ENCODE results near the gene WDR62. TPM values are rescaled to one million over a fixed set of nuclear protein-coding genes. Genes with fewer than 3 reads are reported as not detected.
"Not testable (repeated sequence)": the region's sequence is repeated elsewhere in the genome, so short reads cannot be mapped to it uniquely, and the experiment has no call there.

WDR62 gene
- polyA plus RNA-seq, 4 donors = 0.22 to 5.0 (median 1.4) TPM

DNA sequence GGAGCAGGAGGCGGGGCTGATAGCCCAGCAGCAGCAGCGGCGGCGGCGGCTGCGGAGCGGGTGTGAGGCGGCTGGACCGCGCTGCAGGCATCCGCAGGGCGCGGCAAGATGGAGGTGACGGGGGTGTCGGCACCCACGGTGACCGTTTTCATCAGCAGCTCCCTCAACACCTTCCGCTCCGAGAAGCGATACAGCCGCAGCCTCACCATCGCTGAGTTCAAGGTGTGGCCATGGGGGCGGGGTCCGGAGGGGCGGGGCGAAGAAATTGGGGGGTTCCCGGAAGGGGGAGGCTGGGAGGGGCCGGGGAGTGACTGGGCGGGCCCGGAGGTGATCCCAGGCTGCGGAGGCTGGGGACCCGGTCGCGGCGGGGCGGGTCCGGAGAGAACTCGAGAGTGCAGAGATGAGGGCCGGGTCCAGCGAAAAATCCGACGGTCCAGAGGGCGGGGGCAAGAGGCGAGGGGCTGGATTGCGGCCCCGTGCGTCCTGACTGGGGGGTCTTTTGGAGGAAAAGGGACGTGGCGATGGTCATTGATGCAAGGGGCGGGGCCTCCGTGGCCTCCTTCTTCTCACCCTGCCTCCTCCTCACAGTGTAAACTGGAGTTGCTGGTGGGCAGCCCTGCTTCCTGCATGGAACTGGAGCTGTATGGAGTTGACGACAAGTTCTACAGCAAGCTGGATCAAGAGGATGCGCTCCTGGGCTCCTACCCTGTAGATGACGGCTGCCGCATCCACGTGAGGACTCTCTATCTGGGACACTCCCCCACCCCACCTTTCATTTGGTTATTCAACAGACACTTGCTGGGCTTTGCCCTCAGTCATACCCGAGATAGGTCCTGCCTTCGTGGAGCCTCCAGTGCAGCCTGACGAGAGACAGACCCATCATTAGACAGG lies 61.0 kb downstream of the WDR62 start, which contains the start of gene TBCB:
Gene TBCB (plus strand): TSS at position 16 of the 891 bp plus-strand sequence. CDS start 93 bp downstream, at position 109.
- Histone ChIP-seq H3K27ac (ENCODE audit: low read depth in 1 of 3, low read length in 2 of 3) (peak within 1 kb of the TSS; percentile 77 to 91 (median 89)), H3K9me3 (ENCODE audit: control insufficient read depth in 2 of 2, insufficient read depth in 1 of 2, low read depth in 1 of 2, low read length in 1 of 2) (no peaks in the 10 kb centered on the region), H3K27me3 (ENCODE audit: control insufficient read depth in 3 of 3, insufficient read depth in 3 of 3, low read length in 3 of 3) (no peaks in the 10 kb centered on the region), H3K36me3 (ENCODE audit: control insufficient read depth in 3 of 3, insufficient read depth in 2 of 3, low read depth in 1 of 3, low read length in 3 of 3) (peaks cover 0 to 57% (median 2%) of the 10 kb centered on the region in 3 donors), H3K4me1 (ENCODE audit: control insufficient read depth in 3 of 3, insufficient read depth in 2 of 3, low read depth in 1 of 3, low read length in 2 of 3) (peaks cover 2 to 11% (median 3%) of the 10 kb centered on the region in 3 donors), H3K4me3 (ENCODE audit: low read depth in 1 of 3, low read length in 3 of 3) (peak within 1 kb of the TSS; percentile 59 to 94 (median 75))
- FAIRE-seq = no peak
- 3 to 5% (median 4%) methylated on average over 48 to 59 of the region's 59 CpGs for WGBS, 3 donors
- DNase-seq = peak in 1 of 2 donors; percentile 81

- H3K36me3 ChIP-seq (ENCODE audit: control insufficient read depth in 3 of 3, insufficient read depth in 2 of 3, low read depth in 1 of 3, low read length in 3 of 3) = peaks cover 0 to 56% (median 2%) of the 10 kb centered on the region in 3 donors
- peak overlapping the region in 1 of 3 donors; percentile 89 for H3K27ac ChIP-seq (ENCODE audit: low read depth in 1 of 3, low read length in 2 of 3)
- H3K4me3 ChIP-seq (ENCODE audit: low read depth in 1 of 3, low read length in 3 of 3) = peak overlapping the region in 2 of 3 donors; percentile 59 to 75
- H3K4me1 ChIP-seq (ENCODE audit: control insufficient read depth in 3 of 3, insufficient read depth in 2 of 3, low read depth in 1 of 3, low read length in 2 of 3) = peaks cover 2 to 11% (median 3%) of the 10 kb centered on the region in 3 donors
- WGBS, 3 donors = 82 to 93% (median 90%) methylated on average over 1 of the region's 1 CpG
- FAIRE-seq (no peak), DNase-seq (no peak)
- H3K27me3 ChIP-seq (ENCODE audit: control insufficient read depth in 3 of 3, insufficient read depth in 3 of 3, low read length in 3 of 3) = no peaks in the 10 kb centered on the region
- H3K9me3 ChIP-seq (ENCODE audit: control insufficient read depth in 2 of 2, insufficient read depth in 1 of 2, low read depth in 1 of 2, low read length in 1 of 2) = no peaks in the 10 kb centered on the region
Measured at GRCh38 chr19:36116344-36116637, 61.6 kb downstream of the WDR62 start.

- FAIRE-seq = no peak
- Histone ChIP-seq H3K4me1 (ENCODE audit: control insufficient read depth in 3 of 3, insufficient read depth in 2 of 3, low read depth in 1 of 3, low read length in 2 of 3) (peaks cover 0 to 4% (median 2%) of the 10 kb centered on the region in 3 donors), H3K27me3 (ENCODE audit: control insufficient read depth in 3 of 3, insufficient read depth in 3 of 3, low read length in 3 of 3) (no peaks in the 10 kb centered on the region), H3K36me3 (ENCODE audit: control insufficient read depth in 3 of 3, insufficient read depth in 2 of 3, low read depth in 1 of 3, low read length in 3 of 3) (peaks cover 1 to 59% (median 10%) of the 10 kb centered on the region in 3 donors), H3K4me3 (ENCODE audit: low read depth in 1 of 3, low read length in 3 of 3) (no peak overlapping the region), H3K27ac (ENCODE audit: low read depth in 1 of 3, low read length in 2 of 3) (no peak overlapping the region), H3K9me3 (ENCODE audit: control insufficient read depth in 2 of 2, insufficient read depth in 1 of 2, low read depth in 1 of 2, low read length in 1 of 2) (no peaks in the 10 kb centered on the region)
- 87 to 93% (median 90%) methylated on average over 26 of the region's 26 CpGs for WGBS, 3 donors
- DNase-seq = peak in 1 of 2 donors; percentile 44
Measured at GRCh38 chr19:36120092-36120983, 65.6 kb downstream of the WDR62 start.

DNA sequence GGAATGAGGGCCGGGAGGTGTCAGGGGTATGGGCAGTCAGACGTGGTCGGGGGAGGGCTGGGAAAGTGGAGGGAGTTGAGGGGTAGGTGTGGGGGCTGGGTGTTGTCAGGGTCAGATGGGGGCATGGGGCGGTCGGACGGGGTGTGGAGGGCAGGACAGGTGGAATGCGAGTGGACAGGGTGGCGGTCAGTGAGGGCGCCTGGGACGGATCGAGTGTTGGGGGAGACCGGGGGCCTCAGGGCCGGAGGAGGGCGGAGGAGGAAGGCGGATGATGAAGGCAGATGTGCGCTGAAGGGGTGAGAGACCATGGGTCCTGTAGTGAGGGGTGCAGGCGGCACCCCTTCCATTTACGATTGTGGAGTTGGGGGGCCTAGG lies 66.3 kb downstream of the WDR62 start:
- Histone ChIP-seq H3K4me1 (ENCODE audit: control insufficient read depth in 3 of 3, insufficient read depth in 2 of 3, low read depth in 1 of 3, low read length in 2 of 3) (peaks cover 0 to 3% (median 2%) of the 10 kb centered on the region in 3 donors), H3K36me3 (ENCODE audit: control insufficient read depth in 3 of 3, insufficient read depth in 2 of 3, low read depth in 1 of 3, low read length in 3 of 3) (peaks cover 6 to 64% (median 10%) of the 10 kb centered on the region in 3 donors), H3K4me3 (ENCODE audit: low read depth in 1 of 3, low read length in 3 of 3) (no peak overlapping the region), H3K27ac (ENCODE audit: low read depth in 1 of 3, low read length in 2 of 3) (no peak overlapping the region), H3K27me3 (ENCODE audit: control insufficient read depth in 3 of 3, insufficient read depth in 3 of 3, low read length in 3 of 3) (no peaks in the 10 kb centered on the region), H3K9me3 (ENCODE audit: control insufficient read depth in 2 of 2, insufficient read depth in 1 of 2, low read depth in 1 of 2, low read length in 1 of 2) (no peaks in the 10 kb centered on the region)
- no peak for FAIRE-seq
- no peak for DNase-seq
- 94 to 96% (median 96%) methylated on average over 18 of the region's 18 CpGs for WGBS, 3 donors

- DNase-seq (no peak), FAIRE-seq (no peak)
- Histone ChIP-seq H3K27me3 (ENCODE audit: control insufficient read depth in 3 of 3, insufficient read depth in 3 of 3, low read length in 3 of 3) (no peaks in the 10 kb centered on the region), H3K9me3 (ENCODE audit: control insufficient read depth in 2 of 2, insufficient read depth in 1 of 2, low read depth in 1 of 2, low read length in 1 of 2) (no peaks in the 10 kb centered on the region), H3K36me3 (ENCODE audit: control insufficient read depth in 3 of 3, insufficient read depth in 2 of 3, low read depth in 1 of 3, low read length in 3 of 3) (peaks cover 6 to 61% (median 10%) of the 10 kb centered on the region in 3 donors), H3K27ac (ENCODE audit: low read depth in 1 of 3, low read length in 2 of 3) (no peak overlapping the region), H3K4me1 (ENCODE audit: control insufficient read depth in 3 of 3, insufficient read depth in 2 of 3, low read depth in 1 of 3, low read length in 2 of 3) (no peaks in the 10 kb centered on the region), H3K4me3 (ENCODE audit: low read depth in 1 of 3, low read length in 3 of 3) (no peak overlapping the region)
- 90 to 92% (median 90%) methylated on average over 49 of the region's 49 CpGs for WGBS, 3 donors
Measured at GRCh38 chr19:36121486-36122124, 66.9 kb downstream of the WDR62 start.

DNA sequence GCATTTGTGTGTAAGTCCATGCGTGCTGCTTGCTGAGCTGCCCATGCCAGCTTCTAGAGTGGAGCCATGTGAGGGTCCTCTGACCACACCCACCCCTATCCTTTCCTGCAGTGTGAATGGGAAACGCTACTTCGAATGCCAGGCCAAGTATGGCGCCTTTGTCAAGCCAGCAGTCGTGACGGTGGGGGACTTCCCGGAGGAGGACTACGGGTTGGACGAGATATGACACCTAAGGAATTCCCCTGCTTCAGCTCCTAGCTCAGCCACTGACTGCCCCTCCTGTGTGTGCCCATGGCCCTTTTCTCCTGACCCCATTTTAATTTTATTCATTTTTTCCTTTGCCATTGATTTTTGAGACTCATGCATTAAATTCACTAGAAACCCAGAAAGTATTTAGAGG lies 70.9 kb downstream of the WDR62 start:
- Histone ChIP-seq H3K9me3 (ENCODE audit: control insufficient read depth in 2 of 2, insufficient read depth in 1 of 2, low read depth in 1 of 2, low read length in 1 of 2) (peaks cover 0 to 10% of the 10 kb centered on the region in 2 donors), H3K27ac (ENCODE audit: low read depth in 1 of 3, low read length in 2 of 3) (no peak overlapping the region), H3K27me3 (ENCODE audit: control insufficient read depth in 3 of 3, insufficient read depth in 3 of 3, low read length in 3 of 3) (no peaks in the 10 kb centered on the region), H3K4me3 (ENCODE audit: low read depth in 1 of 3, low read length in 3 of 3) (no peak overlapping the region), H3K4me1 (ENCODE audit: control insufficient read depth in 3 of 3, insufficient read depth in 2 of 3, low read depth in 1 of 3, low read length in 2 of 3) (no peaks in the 10 kb centered on the region), H3K36me3 (ENCODE audit: control insufficient read depth in 3 of 3, insufficient read depth in 2 of 3, low read depth in 1 of 3, low read length in 3 of 3) (peaks cover 6 to 37% (median 8%) of the 10 kb centered on the region in 3 donors)
- DNase-seq (no peak), FAIRE-seq (no peak)
- 79 to 87% (median 80%) methylated on average over 9 of the region's 9 CpGs for WGBS, 3 donors

DNA sequence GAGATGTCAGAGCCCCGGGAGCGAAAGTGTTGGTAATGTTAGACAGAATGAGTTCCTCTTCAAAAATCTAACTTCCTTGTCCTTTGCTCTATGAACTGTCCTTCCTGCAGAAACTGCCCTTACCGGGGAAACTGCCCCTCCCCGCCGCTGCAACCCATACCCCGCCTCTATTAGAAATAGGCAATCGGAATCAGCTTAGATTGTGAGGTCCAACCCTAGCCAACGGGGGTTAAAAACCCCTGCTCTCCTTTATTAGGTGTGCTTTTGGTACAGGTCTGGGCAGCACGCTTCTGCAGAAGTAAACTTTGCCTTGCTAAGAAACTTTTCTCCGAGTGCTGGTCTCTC lies 73.7 kb downstream of the WDR62 start:
- H3K9me3 ChIP-seq (ENCODE audit: control insufficient read depth in 2 of 2, insufficient read depth in 1 of 2, low read depth in 1 of 2, low read length in 1 of 2) = peaks cover 0 to 10% of the 10 kb centered on the region in 2 donors
- H3K27ac ChIP-seq (ENCODE audit: low read depth in 1 of 3, low read length in 2 of 3) = peak overlapping the region; percentile 90 to 96 (median 95)
- H3K27me3 ChIP-seq (ENCODE audit: control insufficient read depth in 3 of 3, insufficient read depth in 3 of 3, low read length in 3 of 3) = no peaks in the 10 kb centered on the region
- H3K4me3 ChIP-seq (ENCODE audit: low read depth in 1 of 3, low read length in 3 of 3) = peak overlapping the region; percentile 3 to 69 (median 57)
- H3K4me1 ChIP-seq (ENCODE audit: control insufficient read depth in 3 of 3, insufficient read depth in 2 of 3, low read depth in 1 of 3, low read length in 2 of 3) = peaks cover 0 to 3% (median 0%) of the 10 kb centered on the region in 3 donors
- WGBS, 3 donors = 4 to 13% (median 6%) methylated on average over 10 of the region's 10 CpGs
- DNase-seq (peak in 1 of 2 donors; percentile 78), FAIRE-seq (no peak)
- H3K36me3 ChIP-seq (ENCODE audit: control insufficient read depth in 3 of 3, insufficient read depth in 2 of 3, low read depth in 1 of 3, low read length in 3 of 3) = peaks cover 3 to 15% (median 6%) of the 10 kb centered on the region in 3 donors

DNA sequence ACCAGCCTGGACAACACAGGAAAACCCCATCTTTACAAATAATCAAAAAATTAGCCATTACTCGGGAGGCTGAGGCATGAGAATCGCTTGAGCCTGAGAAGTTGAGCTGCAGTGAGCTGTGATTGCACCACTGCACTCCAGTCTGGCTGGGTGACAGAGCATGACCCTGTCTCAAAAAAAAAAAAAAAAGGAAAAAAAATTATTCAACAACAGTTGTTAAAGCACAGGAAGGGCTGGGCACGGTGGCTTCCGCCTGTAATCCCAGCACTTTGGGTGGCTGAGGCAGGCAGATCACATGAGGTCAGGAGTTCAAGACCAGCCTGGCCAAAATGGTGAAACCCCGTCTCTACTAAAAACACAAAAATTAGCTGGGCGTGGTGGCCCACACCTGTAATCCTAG lies 76.5 kb downstream of the WDR62 start:
- not testable (repeated sequence) for H3K4me3 ChIP-seq (ENCODE audit: low read depth in 1 of 3, low read length in 3 of 3); H3K27ac ChIP-seq (ENCODE audit: low read depth in 1 of 3, low read length in 2 of 3); DNase-seq; H3K27me3 ChIP-seq (ENCODE audit: control insufficient read depth in 3 of 3, insufficient read depth in 3 of 3, low read length in 3 of 3); H3K36me3 ChIP-seq (ENCODE audit: control insufficient read depth in 3 of 3, insufficient read depth in 2 of 3, low read depth in 1 of 3, low read length in 3 of 3); H3K4me1 ChIP-seq (ENCODE audit: control insufficient read depth in 3 of 3, insufficient read depth in 2 of 3, low read depth in 1 of 3, low read length in 2 of 3); H3K9me3 ChIP-seq (ENCODE audit: control insufficient read depth in 2 of 2, insufficient read depth in 1 of 2, low read depth in 1 of 2, low read length in 1 of 2); FAIRE-seq
- WGBS, 3 donors = 66 to 83% (median 73%) methylated on average over 6 of the region's 6 CpGs
